T-helper 17 cell (primary cell): ENCODE data around the gene AATK. TPM values are rescaled to one million over a fixed set of nuclear protein-coding genes. Genes with fewer than 3 reads are reported as not detected.

Source experiments
- ATAC-seq: fragments of 150-1000 bp; cut with Tn5 transposase; 2 replicates; pipeline ENCODE4 v1.10.0; 2021; ENCODE audit warnings: mild to moderate bottlenecking, moderate library complexity
- DNase-seq, 3 donors: peaks; one replicate each; pipeline versions ENCODE4 v3.0.0 to v3.0.0-alpha.2; 2020 to 2021
- H3K9me3 ChIP-seq: one replicate; pipeline ENCODE4 v1.7.0; 2013; ENCODE audit warnings: low read length, mild to moderate bottlenecking; ENCODE audit not compliant: control insufficient read depth, poor library complexity, severe bottlenecking
- H3K27ac Mint-ChIP-seq: one replicate; pipeline ENCODE4 v1.8.0; 2022; ENCODE audit warnings: mild to moderate bottlenecking, moderate library complexity, mixed read lengths
- H3K27me3 Mint-ChIP-seq: one replicate; pipeline ENCODE4 v1.8.0; 2022; ENCODE audit warnings: mixed read lengths
- H3K36me3 Mint-ChIP-seq: one replicate; pipeline ENCODE4 v1.8.0; 2022; ENCODE audit warnings: low read depth, mixed read lengths
- H3K4me1 Mint-ChIP-seq: one replicate; pipeline ENCODE4 v1.8.0; 2022; ENCODE audit warnings: mild to moderate bottlenecking, mixed read lengths
- H3K4me3 Mint-ChIP-seq: one replicate; pipeline ENCODE4 v1.8.0; 2022; ENCODE audit warnings: mild to moderate bottlenecking, moderate library complexity, mixed read lengths
- total RNA-seq, 4 donors: library from RNA in 2 of 4; stranded (reverse) in 2 of 4; gene quantifications; one replicate each; pipeline ENCODE4 v1.2.3 and lab custom pipeline; 2022 to 2026

AATK gene
- total RNA-seq, 2 donors from 2014 or later, result 1.9 to 2.2 TPM

- DNase-seq, result peak in 1 of 3 donors; percentile 7
- ATAC-seq, result no peak
- no peaks in the 10 kb centered on the region for H3K9me3 ChIP-seq
- Mint-ChIP-seq H3K4me1 (peaks cover 2% of the 10 kb centered on the region), H3K4me3 (no peak overlapping the region), H3K27me3 (no peaks in the 10 kb centered on the region), H3K36me3 (no peaks in the 10 kb centered on the region), H3K27ac (no peak overlapping the region)
Measured at GRCh38 chr17:81202318-81202717, 36.3 kb upstream of the AATK start.

GRCh38 chr17:81200695-81201580 is 34.9 kb upstream of the AATK start:
- Mint-ChIP-seq H3K27me3 (no peaks in the 10 kb centered on the region), H3K36me3 (no peaks in the 10 kb centered on the region), H3K4me1 (peaks cover 2% of the 10 kb centered on the region), H3K4me3 (no peak overlapping the region), H3K27ac (no peak overlapping the region)
- H3K9me3 ChIP-seq, result no peaks in the 10 kb centered on the region
- DNase-seq (no peak), ATAC-seq (peak; percentile 73)

GRCh38 chr17:81200201-81200600 is 34.2 kb upstream of the AATK start:
- no peak for ATAC-seq

GRCh38 chr17:81199482-81199830 is 33.4 kb upstream of the AATK start:
- Mint-ChIP-seq H3K27me3 (no peaks in the 10 kb centered on the region), H3K4me1 (no peaks in the 10 kb centered on the region), H3K4me3 (no peak overlapping the region), H3K27ac (no peak overlapping the region), H3K36me3 (no peaks in the 10 kb centered on the region)
- ATAC-seq (no peak), DNase-seq (no peak)
- H3K9me3 ChIP-seq, result no peaks in the 10 kb centered on the region

More at GRCh38 chr17:81200201-81200600, 34.2 kb upstream of the AATK start:
- peaks cover 2% of the 10 kb centered on the region for H3K4me1 Mint-ChIP-seq
- H3K36me3 Mint-ChIP-seq, result no peaks in the 10 kb centered on the region
- H3K9me3 ChIP-seq, result no peaks in the 10 kb centered on the region
- no peak overlapping the region for H3K27ac Mint-ChIP-seq
- no peak overlapping the region for H3K4me3 Mint-ChIP-seq
- no peaks in the 10 kb centered on the region for H3K27me3 Mint-ChIP-seq
- no peak for DNase-seq

- H3K27me3 Mint-ChIP-seq, result no peaks in the 10 kb centered on the region
- H3K4me1 Mint-ChIP-seq, result no peaks in the 10 kb centered on the region
- H3K4me3 Mint-ChIP-seq, result no peak overlapping the region
- no peak overlapping the region for H3K27ac Mint-ChIP-seq
- DNase-seq, result peak in 1 of 3 donors; percentile 6
- H3K36me3 Mint-ChIP-seq, result no peaks in the 10 kb centered on the region
- no peaks in the 10 kb centered on the region for H3K9me3 ChIP-seq
- no peak for ATAC-seq
Measured at GRCh38 chr17:81198826-81199481, 32.9 kb upstream of the AATK start.

- H3K9me3 ChIP-seq, result no peaks in the 10 kb centered on the region
- Mint-ChIP-seq H3K4me3 (no peak overlapping the region), H3K4me1 (no peaks in the 10 kb centered on the region), H3K27ac (no peak overlapping the region), H3K27me3 (no peaks in the 10 kb centered on the region), H3K36me3 (no peaks in the 10 kb centered on the region)
- peak in 1 of 3 donors; percentile 8 for DNase-seq
- ATAC-seq, result no peak
Measured at GRCh38 chr17:81197831-81198490, 31.9 kb upstream of the AATK start.

- Mint-ChIP-seq H3K27ac (no peak overlapping the region), H3K27me3 (no peaks in the 10 kb centered on the region), H3K36me3 (no peaks in the 10 kb centered on the region), H3K4me3 (no peak overlapping the region), H3K4me1 (no peaks in the 10 kb centered on the region)
- no peak for ATAC-seq
- no peaks in the 10 kb centered on the region for H3K9me3 ChIP-seq
- peak in 1 of 3 donors; percentile 6 for DNase-seq
Measured at GRCh38 chr17:81197409-81197795, 31.4 kb upstream of the AATK start.

- Mint-ChIP-seq H3K4me3 (no peak overlapping the region), H3K27me3 (no peaks in the 10 kb centered on the region), H3K27ac (no peak overlapping the region), H3K36me3 (no peaks in the 10 kb centered on the region), H3K4me1 (no peaks in the 10 kb centered on the region)
- H3K9me3 ChIP-seq, result no peaks in the 10 kb centered on the region
- no peak for ATAC-seq
- peak in 1 of 3 donors; percentile 6 for DNase-seq
Measured at GRCh38 chr17:81196505-81197408, 30.7 kb upstream of the AATK start.

GRCh38 chr17:81195941-81196495 is 30.0 kb upstream of the AATK start:
- no peak for DNase-seq
- H3K9me3 ChIP-seq, result no peaks in the 10 kb centered on the region
- H3K27ac Mint-ChIP-seq, result no peak overlapping the region
- ATAC-seq, result no peak
- H3K4me1 Mint-ChIP-seq, result no peaks in the 10 kb centered on the region
- H3K4me3 Mint-ChIP-seq, result no peak overlapping the region
- no peaks in the 10 kb centered on the region for H3K36me3 Mint-ChIP-seq
- H3K27me3 Mint-ChIP-seq, result no peaks in the 10 kb centered on the region

- Mint-ChIP-seq H3K36me3 (no peaks in the 10 kb centered on the region), H3K27me3 (no peaks in the 10 kb centered on the region), H3K4me1 (no peaks in the 10 kb centered on the region), H3K27ac (no peak overlapping the region), H3K4me3 (no peak overlapping the region)
- ATAC-seq, result no peak
- H3K9me3 ChIP-seq, result no peaks in the 10 kb centered on the region
- DNase-seq, result peak in 1 of 3 donors; percentile 10
Measured at GRCh38 chr17:81194941-81195901, 29.2 kb upstream of the AATK start.

GRCh38 chr17:81194225-81194760 is 28.3 kb upstream of the AATK start:
- Mint-ChIP-seq H3K4me3 (no peak overlapping the region), H3K4me1 (no peaks in the 10 kb centered on the region), H3K36me3 (no peaks in the 10 kb centered on the region), H3K27ac (no peak overlapping the region), H3K27me3 (no peaks in the 10 kb centered on the region)
- DNase-seq (peak in 1 of 3 donors; percentile 8), ATAC-seq (no peak)
- H3K9me3 ChIP-seq, result no peaks in the 10 kb centered on the region
